Lung (tissue), 12 donors: ENCODE measurements around the gene PPP2R5B. TPM values are rescaled to one million over a fixed set of nuclear protein-coding genes. Genes with fewer than 3 reads are reported as not detected.
A peak's percentile ranks its signal among the peaks of the same experiment; 100 is the strongest.

ENCODE experiments used
- ATAC-seq: fragments of 200-7000 bp; cut with Tn5 transposase; one replicate; pipeline ENCODE4 v1.9.1; 2020; ENCODE audit warnings: moderate number of reproducible peaks; ENCODE audit not compliant: insufficient read depth, low FRiP score
- DNase-seq, 3 donors: peaks; one replicate each; pipeline ENCODE4 v3.0.0-alpha.2; 2013 to 2017
- H3K27ac ChIP-seq, 2 donors: one replicate each; pipeline ENCODE4 v1.5.1; 2013; ENCODE audit warnings: mild to moderate bottlenecking in 2 of 2, moderate library complexity in 2 of 2, control low read depth in 1 of 2, inconsistent platforms in 1 of 2, low read depth in 1 of 2, low read length in 1 of 2
- H3K27me3 ChIP-seq, 3 donors: one replicate each; pipeline ENCODE4 v1.5.1; 2013; ENCODE audit warnings: low read length in 2 of 3; ENCODE audit not compliant: control insufficient read depth in 3 of 3, insufficient read depth in 3 of 3
- H3K36me3 ChIP-seq, 4 donors: one replicate each; pipeline ENCODE4 v1.5.1; 2013; ENCODE audit warnings: low read length in 4 of 4, mild to moderate bottlenecking in 1 of 4, moderate library complexity in 1 of 4; ENCODE audit not compliant: control insufficient read depth in 4 of 4, insufficient read depth in 4 of 4
- H3K4me1 ChIP-seq, 5 donors: one replicate each; pipeline ENCODE4 v1.5.1; 2013; ENCODE audit warnings: low read length in 5 of 5, mild to moderate bottlenecking in 2 of 5, moderate library complexity in 1 of 5; ENCODE audit not compliant: control insufficient read depth in 5 of 5, insufficient read depth in 5 of 5
- H3K4me3 ChIP-seq: one replicate; pipeline ENCODE4 v1.5.1; 2013; ENCODE audit warnings: mild to moderate bottlenecking, control low read depth, moderate library complexity
- H3K9ac ChIP-seq, 2 donors: one replicate each; pipeline ENCODE4 v1.5.1; 2013; ENCODE audit warnings: low read length in 2 of 2, control low read depth in 1 of 2; ENCODE audit not compliant: insufficient read depth in 1 of 2
- H3K9me3 ChIP-seq, 4 donors: one replicate each; pipeline ENCODE4 v1.5.1; 2013; ENCODE audit warnings: low read length in 3 of 4, mild to moderate bottlenecking in 1 of 4, moderate library complexity in 1 of 4; ENCODE audit not compliant: control insufficient read depth in 4 of 4, insufficient read depth in 3 of 4
- CTCF ChIP-seq: IDR thresholded peaks from 2 replicates; pipeline ENCODE4 v1.5.1; 2012; ENCODE audit warnings: mild to moderate bottlenecking; ENCODE audit errors: control extremely low read depth, extremely low read depth
- WGBS, 2 donors: extraction: QIAGEN DNeasy Blood & Tissue Kit; methylation state at CpG; one replicate each; pipeline ENCODE4 v1.1.7; 2013; 5-methylcytosine and 5-hydroxymethylcytosine counted together
- polyA plus RNA-seq, 2 donors: library from polyadenylated mRNA; stranded (reverse); fragments of 200-250 nt; gene quantifications; one replicate each; pipeline ENCODE4 v1.2.1, GENCODE V29; 2013
- total RNA-seq, 2 donors: library from RNA; depleted of rRNA in 1 of 2; stranded (reverse); fragments of >200 nt in 1 of 2; gene quantifications; one replicate each; pipeline ENCODE4 v1.2.1, GENCODE V29; 2014 to 2021
- donor health status: control.
- donor health status: control.
- donor health status: Bipolar disorder and iron deficiency.
- donor health status: healthy.
- donor health status: DM: yes; HTN: yes; CAD: no.

The PPP2R5B gene
- total and polyA plus RNA-seq, 4 donors: 9.8 to 27.8 (median 17.3) TPM

DNA sequence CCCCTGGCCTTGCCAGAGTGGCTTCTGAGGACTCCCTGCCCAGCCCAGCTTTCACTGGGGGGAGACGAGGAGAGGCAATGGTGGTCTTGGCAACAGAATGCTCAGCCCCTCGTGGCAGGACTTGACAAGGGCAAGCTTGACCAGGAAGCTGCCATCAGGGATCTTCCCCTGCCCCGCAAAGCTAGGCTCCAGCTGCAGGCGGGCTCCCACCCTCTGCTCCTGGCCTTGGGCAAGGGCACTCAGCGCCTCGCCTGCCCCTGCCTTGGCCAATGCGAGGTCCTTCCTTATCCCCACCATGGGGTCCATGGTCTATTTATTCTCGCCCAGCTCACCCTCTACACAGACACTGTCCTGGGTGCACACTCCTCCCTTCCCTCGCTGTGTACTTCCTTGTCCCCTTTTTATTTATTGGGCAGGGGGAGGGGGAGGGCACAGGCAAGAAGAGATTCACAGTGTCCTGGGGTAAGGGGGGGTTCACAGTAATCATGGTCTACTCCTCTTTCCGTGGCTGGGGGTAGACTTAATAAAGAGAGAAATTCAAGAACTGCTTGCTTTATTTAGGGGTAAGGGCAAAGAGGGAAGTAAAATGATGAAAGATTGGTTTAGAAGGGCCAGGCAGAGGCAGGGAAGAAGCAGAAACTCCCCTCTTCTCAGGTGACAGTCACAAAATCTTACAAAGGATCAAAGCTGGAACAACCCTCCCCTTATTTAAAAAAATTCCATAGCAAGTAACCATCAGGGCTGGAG, 9.6 kb downstream of the PPP2R5B start:
- no peak overlapping the region for H3K4me3 ChIP-seq
- no peak overlapping the region for H3K27ac ChIP-seq
- DNase-seq (no peak), ATAC-seq (no peak)
- H3K9ac ChIP-seq: no peak overlapping the region
- no peaks in the 10 kb centered on the region for H3K27me3 ChIP-seq
- TF ChIP-seq CTCF: no peak
- H3K36me3 ChIP-seq: peaks cover 8 to 47% (median 11%) of the 10 kb centered on the region in 4 donors
- no peaks in the 10 kb centered on the region for H3K9me3 ChIP-seq
- WGBS, 2 donors: 87 to 88% methylated on average over 10 of the region's 10 CpGs
- H3K4me1 ChIP-seq: peaks cover 0 to 4% (median 0%) of the 10 kb centered on the region in 5 donors

DNA sequence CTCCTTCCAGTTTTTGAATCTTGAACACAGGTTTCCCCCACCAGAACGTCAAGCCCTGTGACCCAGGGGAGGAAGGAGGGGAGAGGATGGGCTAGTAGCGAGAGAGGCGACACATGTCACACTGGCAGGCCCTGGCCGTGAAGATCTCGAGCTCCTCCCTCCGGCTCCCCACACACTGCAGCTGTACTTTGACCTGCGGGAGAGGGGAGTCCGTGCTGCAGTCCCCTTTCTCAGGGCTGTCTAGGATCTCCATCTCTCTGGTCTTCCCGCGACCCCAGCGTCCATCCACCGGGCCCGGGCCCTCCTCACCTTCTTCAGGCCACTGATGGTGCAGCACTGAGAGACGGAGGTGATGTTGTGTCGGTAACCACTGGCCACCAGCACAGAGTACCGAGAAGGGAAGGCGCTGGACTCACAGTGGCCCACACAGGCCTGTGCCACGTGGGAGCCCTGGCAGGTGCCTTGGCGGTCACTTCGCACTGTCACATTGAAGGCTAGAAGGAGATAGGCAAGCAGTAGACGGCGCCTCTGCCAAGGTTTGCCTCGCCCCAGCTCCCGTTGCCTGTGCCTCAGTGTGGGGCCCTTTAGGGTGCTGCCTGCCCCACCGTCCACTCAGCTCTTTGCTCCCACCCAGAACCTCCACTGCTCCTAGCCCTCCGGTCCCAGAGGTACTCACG, 10.3 kb downstream of the PPP2R5B start:
- WGBS, 2 donors: 82 to 83% methylated on average over 27 of the region's 27 CpGs
- peaks cover 5 to 41% (median 11%) of the 10 kb centered on the region in 4 donors for H3K36me3 ChIP-seq
- DNase-seq: no peak

DNA sequence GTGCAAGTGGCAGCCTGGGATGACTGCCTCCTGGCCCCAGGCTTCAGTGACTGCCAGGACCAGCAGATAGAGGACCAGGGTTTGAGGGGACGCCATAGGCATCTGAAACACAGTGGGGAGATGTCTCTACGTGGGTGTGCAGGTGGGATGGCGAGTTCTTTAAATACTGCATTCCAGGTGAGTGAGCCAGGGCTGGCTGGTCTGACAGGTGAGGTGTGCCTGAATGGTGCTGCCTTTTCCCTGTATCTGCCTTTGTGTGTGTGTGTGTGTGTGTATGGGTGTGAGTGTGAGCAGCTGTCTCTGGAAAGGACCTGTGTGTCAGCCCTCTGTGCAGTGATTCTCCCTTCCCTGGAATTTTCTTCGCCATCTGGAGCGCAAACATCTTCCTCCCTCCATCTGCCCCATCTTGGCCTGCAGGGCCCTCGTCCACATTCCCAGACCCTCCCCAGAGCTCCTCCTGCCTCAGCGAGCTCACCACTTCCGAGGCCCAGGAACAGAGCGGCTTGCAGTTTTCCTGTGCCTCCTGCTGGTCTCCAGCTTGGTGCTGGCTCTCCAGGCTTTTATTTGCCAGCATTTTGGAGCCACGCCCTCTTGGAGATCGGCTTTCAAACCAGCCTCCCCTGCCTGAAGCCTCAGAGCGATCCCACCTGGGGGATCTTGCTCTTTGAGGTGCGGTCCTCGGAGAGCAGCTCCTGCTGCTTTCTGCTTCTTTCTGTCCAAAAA, 11.0 kb downstream of the PPP2R5B start, which contains the start of gene GPHA2:
GPHA2 (minus strand) TSS at position 535 of the 723 bp plus-strand sequence; CDS start at position 102, 433 bp downstream.
- Histone ChIP-seq H3K27ac (no peak within 1 kb of the TSS), H3K9me3 (no peaks in the 10 kb centered on the region), H3K36me3 (peaks cover 4 to 34% (median 10%) of the 10 kb centered on the region in 4 donors), H3K27me3 (no peaks in the 10 kb centered on the region), H3K4me3 (no peak within 1 kb of the TSS), H3K4me1 (peaks cover 0 to 4% (median 0%) of the 10 kb centered on the region in 5 donors), H3K9ac (no peak within 1 kb of the TSS)
- TF ChIP-seq CTCF: no peak
- DNase-seq: peak; percentile 23 to 59 (median 32)
- ATAC-seq: no peak
- WGBS, 2 donors: 70 to 87% methylated on average over 14 of the region's 14 CpGs

More for the DNA sequence above, 10.3 kb downstream of the PPP2R5B start:
- no peak for ATAC-seq
- H3K4me3 ChIP-seq: no peak overlapping the region
- no peak overlapping the region for H3K9ac ChIP-seq
- TF ChIP-seq CTCF: no peak
- H3K4me1 ChIP-seq: peaks cover 0 to 4% (median 0%) of the 10 kb centered on the region in 5 donors
- no peaks in the 10 kb centered on the region for H3K27me3 ChIP-seq
- no peak overlapping the region for H3K27ac ChIP-seq
- H3K9me3 ChIP-seq: no peaks in the 10 kb centered on the region
